Measurements from ENCODE around the gene EDRF1.

EDRF1 gene

GRCh38 chr10:125795637-125796190 lies 76.2 kb downstream of the EDRF1 start:
- DNase-seq: no peak

- DNase-seq: no peak
These were observed 77.9 kb downstream of the EDRF1 start for GRCh38 chr10:125797424-125797823.

GRCh38 chr10:125797994-125798662 lies 78.6 kb downstream of the EDRF1 start:
- no peak for DNase-seq

GRCh38 chr10:125799451-125800182 lies 80.1 kb downstream of the EDRF1 start:
- DNase-seq: no peak

GRCh38 chr10:125801574-125801973 lies 82.1 kb downstream of the EDRF1 start:
- no peak for DNase-seq

GRCh38 chr10:125802131-125802530 lies 82.6 kb downstream of the EDRF1 start:
- no peak for DNase-seq

GRCh38 chr10:125802739-125803138 lies 83.2 kb downstream of the EDRF1 start:
- no peak for DNase-seq

GRCh38 chr10:125808047-125808446 lies 88.5 kb downstream of the EDRF1 start:
- DNase-seq: no peak

- DNase-seq: no peak
These were observed 91.7 kb downstream of the EDRF1 start for GRCh38 chr10:125811251-125811650.

- DNase-seq: no peak
These were observed 92.7 kb downstream of the EDRF1 start for GRCh38 chr10:125812128-125812750.
